HepG2 (cell line): ENCODE results near the gene CEP55. TPM values are rescaled to one million over a fixed set of nuclear protein-coding genes. Genes with fewer than 3 reads are reported as not detected.

Experiments
- ATAC-seq: fragments of 200-7000 bp; cut with Tn5 transposase; 3 replicates; pipeline ENCODE4 v1.9.1; 2020; ENCODE audit warnings: mild to moderate bottlenecking, moderate library complexity
- BruUV-seq: library from RNA; stranded (reverse); fragments of 400-500 nt; replicated peaks from 2 replicates; lab custom pipeline; 2021; lab: Mats Ljungman, UMichigan
- CTCF ChIA-PET: fragments of 300-600 bp; formaldehyde crosslinking; extraction: SDS; loops from one replicate; lab custom pipeline; 2021; ENCODE audit warnings: low total read pairs, inconsistent platforms, low intra/inter-chr PET ratio; lab: Yijun Ruan, JAX
- POLR2A ChIA-PET: fragments of 350-600 bp; sonication (Branson Sonifier 250); formaldehyde crosslinking; loops from one replicate; lab custom pipeline; 2020; ENCODE audit warnings: antibody characterized with exemption, inconsistent platforms; lab: Yijun Ruan, JAX
- DNase-seq: peaks from one replicate; pipeline ENCODE4 v3.0.0-alpha.2; 2015; ENCODE audit warnings: low spot score
- FAIRE-seq: peaks from 3 replicates; lab custom pipeline; 2011; peaks lifted over from hg19 to GRCh38; lab: Jason Lieb, UNC
- H2AFZ ChIP-seq: one replicate; pipeline ENCODE4 v1.6.1; 2011; ENCODE audit warnings: low read length, inconsistent platforms
- H3K27ac ChIP-seq: fragments of 300-600 bp; 3 replicates; pipeline ENCODE4 v1.8.0; 2011; ENCODE audit warnings: mixed run types, mild to moderate bottlenecking, mixed read lengths, low read length, inconsistent platforms; ENCODE audit not compliant: insufficient read depth; ENCODE audit errors: extremely low read length
- H3K27me3 ChIP-seq, 2 experiments: fragments of 200-600 bp in 1 of 2; 2 replicates in 1 of 2; 3 replicates in 1 of 2; pipeline versions ENCODE4 v1.6.0 to v1.8.0; 2011; ENCODE audit warnings: low read length in 2 of 2, mild to moderate bottlenecking in 2 of 2, moderate library complexity in 2 of 2, inconsistent platforms in 1 of 2; ENCODE audit not compliant: insufficient read depth in 2 of 2, control insufficient read depth in 1 of 2
- H3K36me3 ChIP-seq, 2 experiments: fragments of 200-600 bp in 1 of 2; replicated peaks in 1 of 2; 2 replicates in 1 of 2; 3 replicates in 1 of 2; pipeline versions ENCODE4 v1.5.1 to v1.8.0; 2011; ENCODE audit warnings: low read length in 2 of 2, inconsistent platforms in 1 of 2; ENCODE audit not compliant: insufficient read depth in 2 of 2, control insufficient read depth in 1 of 2
- H3K4me1 ChIP-seq: 2 replicates; pipeline ENCODE4 v1.5.1; 2012; ENCODE audit warnings: low read length, inconsistent platforms; ENCODE audit not compliant: insufficient read depth
- H3K4me2 ChIP-seq: 2 replicates; pipeline ENCODE4 v1.6.0; 2011; ENCODE audit warnings: low read depth, low read length, inconsistent platforms
- H3K4me3 ChIP-seq, 3 experiments: fragments of 200-600 bp in 1 of 3; sonication (generic), shearing (Covaris generic) in 1 of 3; replicated peaks in 1 of 3; 2 replicates each; pipeline ENCODE4 v1.5.1; 2011 to 2016; ENCODE audit warnings: low read length in 3 of 3, inconsistent platforms in 2 of 3, low read depth in 2 of 3, mild to moderate bottlenecking in 2 of 3, control low read depth in 1 of 3, mixed read lengths in 1 of 3; ENCODE audit not compliant: insufficient read depth in 1 of 3
- H3K79me2 ChIP-seq: one replicate; pipeline ENCODE4 v1.6.1; 2011; ENCODE audit warnings: low read length, inconsistent platforms; ENCODE audit not compliant: insufficient read depth
- H3K9ac ChIP-seq: 2 replicates; pipeline ENCODE4 v1.6.0; 2011; ENCODE audit warnings: mild to moderate bottlenecking, low read depth, low read length, inconsistent platforms; ENCODE audit not compliant: insufficient read depth
- H3K9me3 ChIP-seq: 2 replicates; pipeline ENCODE4 v1.5.1; 2012; ENCODE audit warnings: mild to moderate bottlenecking, low read length
- H4K20me1 ChIP-seq: 2 replicates; pipeline ENCODE4 v1.6.0; 2011; ENCODE audit warnings: inconsistent platforms, mild to moderate bottlenecking, low read length, moderate library complexity; ENCODE audit not compliant: insufficient read depth
- FOSL1 ChIP-seq: sonication (generic); formaldehyde crosslinking; IDR thresholded peaks from 2 replicates; pipeline ENCODE4 v1.9.0; 2021; ENCODE audit warnings: missing genetic modification reagents, borderline replicate concordance
- HNRNPUL1 ChIP-seq: fragments of 200-400 bp; formaldehyde crosslinking; IDR thresholded peaks from 2 replicates; pipeline ENCODE4 v1.6.1; 2017; ENCODE audit warnings: low read depth, mild to moderate bottlenecking, low read length, moderate library complexity
- REPIN1 ChIP-seq: sonication (generic); formaldehyde crosslinking; IDR thresholded peaks from 2 replicates; pipeline ENCODE4 v1.8.0; 2022; ENCODE audit warnings: missing genetic modification reagents, low read depth, mild to moderate bottlenecking, borderline replicate concordance
- SIN3B ChIP-seq: fragments of 150-350 bp; IDR thresholded peaks from 2 replicates; pipeline ENCODE4 v1.6.1; 2014; ENCODE audit warnings: low read length
- TARDBP ChIP-seq: sonication (generic); formaldehyde crosslinking; IDR thresholded peaks from 2 replicates; pipeline ENCODE4 v1.8.0; 2022; ENCODE audit warnings: mild to moderate bottlenecking, missing genetic modification reagents
- ZBTB40 ChIP-seq, 2 experiments: fragments of 450-650 bp in 1 of 2; sonication (generic) in 1 of 2; formaldehyde crosslinking in 1 of 2; IDR thresholded peaks; 2 replicates each; pipeline versions ENCODE4 v1.6.1 to v1.8.0; 2016 to 2022; ENCODE audit warnings: antibody characterized with exemption in 1 of 2, mild to moderate bottlenecking in 1 of 2, missing genetic modification reagents in 1 of 2
- ZKSCAN8 ChIP-seq: IDR thresholded peaks from 2 replicates; pipeline ENCODE4 v1.6.1; 2016; ENCODE audit warnings: borderline replicate concordance, missing genetic modification reagents, missing compliant biosample characterization
- ZNF367 ChIP-seq: sonication (generic); formaldehyde crosslinking; IDR thresholded peaks from 2 replicates; pipeline ENCODE4 v1.4.0; 2020; ENCODE audit warnings: missing genetic modification reagents, borderline replicate concordance
- ZNF570 ChIP-seq: sonication (generic); formaldehyde crosslinking; IDR thresholded peaks from 2 replicates; pipeline ENCODE4 v1.4.0; 2020; ENCODE audit warnings: mild to moderate bottlenecking, missing genetic modification reagents, borderline replicate concordance
- ZNF652 ChIP-seq: IDR thresholded peaks from 2 replicates; pipeline ENCODE4 v1.6.1; 2016; ENCODE audit warnings: low read depth, borderline replicate concordance
- ZNF781 ChIP-seq: sonication (generic); formaldehyde crosslinking; IDR thresholded peaks from 2 replicates; pipeline ENCODE4 v1.5.1; 2020; ENCODE audit warnings: borderline replicate concordance, mild to moderate bottlenecking, missing genetic modification reagents; ENCODE audit errors: not compliant biosample characterization
- WGBS: methylation state at CpG from one replicate; pipeline ENCODE4 v1.1.6; 2017; ENCODE audit warnings: low lambda C conversion rate; 5-methylcytosine and 5-hydroxymethylcytosine counted together
- in situ Hi-C: cut with HindIII; loops from 2 replicates; pipeline ENCODE4 v1.10.0; 2017; ENCODE audit warnings: low pct_unique_long_range_greater_than_20kb; ENCODE audit not compliant: extremely low pct_ligation_motif_present
- intact Hi-C: fragments of 100-400 bp; cut with micrococcal nuclease; formaldehyde crosslinking; loops from one replicate; pipeline ENCODE4 v1.10.0; 2022; ENCODE audit not compliant: unreplicated experiment
- polyA plus RNA-seq, 8 experiments: library from polyadenylated mRNA; depleted of rRNA in 3 of 8; stranded (reverse) in 7 of 8; unstranded in 1 of 8; fragments of >200 nt; fragmentation: Illumina TruSeq in 4 of 8; extraction: Trizol in 4 of 8; gene quantifications; 2 replicates each; pipeline versions ENCODE4 v1.2.1 to v1.2.3, GENCODE V29; 2011 to 2016; ENCODE audit warnings: low read depth in 4 of 8, missing spikeins in 1 of 8, mixed read lengths in 1 of 8; ENCODE audit not compliant: insufficient read depth in 1 of 8
- total RNA-seq, 5 experiments: library from RNA; depleted of rRNA; stranded (reverse); fragments of >200 nt; fragmentation: Illumina TruSeq; extraction: Trizol; gene quantifications; 2 replicates each; pipeline ENCODE4 v1.2.3, GENCODE V29; 2016; ENCODE audit warnings: low read depth in 1 of 5
- TF ChIP-seq, protein P1 (sequence below): sonication (generic); formaldehyde crosslinking; IDR thresholded peaks from 2 replicates; pipeline ENCODE4 v1.8.0; 2023; ENCODE audit warnings: mild to moderate bottlenecking, missing genetic modification reagents
- TF ChIP-seq, protein P2 (sequence below): sonication (generic); IDR thresholded peaks from 2 replicates; pipeline ENCODE4 v1.6.1; 2016; ENCODE audit warnings: low read depth, borderline replicate concordance

Gene CEP55
- total and polyA plus RNA-seq, 2 of the 13 experiments (the other 11 are each of a cell fraction or from before 2014, with no cell fraction given): 6.5 to 17.1 TPM

DNA sequence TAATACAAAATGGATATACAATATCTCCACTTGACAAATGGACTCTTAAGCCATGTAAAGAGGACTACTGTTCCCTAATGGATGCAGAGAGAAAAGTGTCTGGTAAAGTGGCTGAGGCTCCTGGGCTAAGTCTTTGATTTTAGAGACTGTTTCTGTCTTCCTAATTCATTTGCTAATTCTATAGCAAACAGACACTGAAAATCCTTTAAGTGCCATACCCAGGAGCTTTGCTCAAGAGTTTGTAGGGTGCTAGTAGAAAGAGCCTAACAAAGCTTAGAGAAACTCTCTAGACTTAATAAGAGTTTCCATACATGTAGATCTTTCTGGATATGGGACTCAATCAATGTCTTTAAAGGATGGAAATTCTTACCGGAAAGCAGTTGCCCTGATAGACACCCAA is 16.7 kb downstream of the CEP55 start:
- H3K9me3 ChIP-seq: no peaks in the 10 kb centered on the region
- no peaks in the 10 kb centered on the region for H3K4me1 ChIP-seq
- FAIRE-seq (no peak), DNase-seq (no peak), ATAC-seq (no peak)
- POLR2A ChIA-PET: no interaction called here
- no peak overlapping the region for H3K4me3 ChIP-seq
- in situ Hi-C loops (no loop called here), intact Hi-C loops (no loop called here)
- H3K27ac ChIP-seq: no peak overlapping the region
- H3K27me3 ChIP-seq: no peaks in the 10 kb centered on the region
- H3K4me2 ChIP-seq: no peak overlapping the region
- H3K79me2 ChIP-seq: no peaks in the 10 kb centered on the region
- CTCF ChIA-PET: no interaction called here
- H4K20me1 ChIP-seq: no peaks in the 10 kb centered on the region
- peaks cover 2 to 18% of the 10 kb centered on the region in 2 experiments; a peak in 4 of 5 replicates for H3K36me3 ChIP-seq
- H2AFZ ChIP-seq: no peak overlapping the region
- BruUV-seq: no TSS peak
- 61% methylated on average over 1 of the region's 1 CpG for WGBS
- no peak overlapping the region for H3K9ac ChIP-seq
- TF ChIP-seq ZBTB40 (IDR thresholded peaks at IDR 0.05) (no peak), ZBTB40 (CRISPR knock-in tag; IDR thresholded peaks at IDR 0.05) (no peak), ZNF570 (no peak), ZNF367 (CRISPR knock-in tag) (no peak), FOSL1 (no peak), ZNF652 (CRISPR knock-in tag) (no peak), ZNF781 (CRISPR knock-in tag) (no peak), REPIN1 (CRISPR knock-in tag) (no peak), ZKSCAN8 (CRISPR knock-in tag) (no peak), SIN3B (no peak), HNRNPUL1 (no peak), TARDBP (no peak)
- TF ChIP-seq, protein P1, sequence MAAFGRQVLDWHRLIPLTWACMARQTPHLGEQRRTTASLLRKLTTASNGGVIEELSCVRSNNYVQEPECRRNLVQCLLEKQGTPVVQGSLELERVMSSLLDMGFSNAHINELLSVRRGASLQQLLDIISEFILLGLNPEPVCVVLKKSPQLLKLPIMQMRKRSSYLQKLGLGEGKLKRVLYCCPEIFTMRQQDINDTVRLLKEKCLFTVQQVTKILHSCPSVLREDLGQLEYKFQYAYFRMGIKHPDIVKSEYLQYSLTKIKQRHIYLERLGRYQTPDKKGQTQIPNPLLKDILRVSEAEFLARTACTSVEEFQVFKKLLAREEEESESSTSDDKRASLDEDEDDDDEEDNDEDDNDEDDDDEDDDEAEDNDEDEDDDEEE: no peak
- TF ChIP-seq, protein P2, sequence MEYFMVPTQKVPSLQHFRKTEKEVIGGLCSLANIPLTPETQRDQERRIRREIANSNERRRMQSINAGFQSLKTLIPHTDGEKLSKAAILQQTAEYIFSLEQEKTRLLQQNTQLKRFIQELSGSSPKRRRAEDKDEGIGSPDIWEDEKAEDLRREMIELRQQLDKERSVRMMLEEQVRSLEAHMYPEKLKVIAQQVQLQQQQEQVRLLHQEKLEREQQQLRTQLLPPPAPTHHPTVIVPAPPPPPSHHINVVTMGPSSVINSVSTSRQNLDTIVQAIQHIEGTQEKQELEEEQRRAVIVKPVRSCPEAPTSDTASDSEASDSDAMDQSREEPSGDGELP: no peak
